Retinal pigment epithelial cell (primary cell): Measurements from ENCODE around the gene C3orf85.

Experiments used
- DNase-seq: peaks from one replicate; pipeline ENCODE4 v3.0.0-alpha.2; 2010; ENCODE audit warnings: low read depth
- H3K4me3 ChIP-seq: 2 replicates; pipeline ENCODE4 v1.5.1; 2011; ENCODE audit warnings: mild to moderate bottlenecking, low read length, control low read depth, moderate library complexity
- CTCF ChIP-seq: conservative IDR thresholded peaks from 2 replicates; pipeline ENCODE4 v1.5.1; 2011; ENCODE audit warnings: low read depth, low read length, control low read depth, inconsistent platforms

C3orf85 gene

GRCh38 chr3:109112946-109113760 is 23.4 kb upstream of the C3orf85 start:
- H3K4me3 ChIP-seq: no peak overlapping the region
- DNase-seq: no peak
- no peak for TF ChIP-seq CTCF

- no peak for TF ChIP-seq CTCF
- no peak overlapping the region for H3K4me3 ChIP-seq
- DNase-seq: no peak
Observed at GRCh38 chr3:109114746-109115145, 21.8 kb upstream of the C3orf85 start.

- no peak overlapping the region for H3K4me3 ChIP-seq
- DNase-seq: no peak
- TF ChIP-seq CTCF: no peak
Observed at GRCh38 chr3:109115451-109115850, 21.1 kb upstream of the C3orf85 start.

GRCh38 chr3:109116031-109116430 is 20.5 kb upstream of the C3orf85 start:
- no peak for DNase-seq
- no peak overlapping the region for H3K4me3 ChIP-seq
- no peak for TF ChIP-seq CTCF

GRCh38 chr3:109117939-109118338 is 18.6 kb upstream of the C3orf85 start, which contains the start of gene MORC1:
Gene MORC1, minus strand, starts transcription at chr3:109118134. Its CDS starts 75 bp downstream, at chr3:109118059.
- no peak within 1 kb of the TSS for H3K4me3 ChIP-seq
- no peak for TF ChIP-seq CTCF
- no peak for DNase-seq

GRCh38 chr3:109118584-109118983 is 17.9 kb upstream of the C3orf85 start:
- DNase-seq: no peak
- no peak for TF ChIP-seq CTCF
- no peak overlapping the region for H3K4me3 ChIP-seq

GRCh38 chr3:109122690-109123089 is 13.8 kb upstream of the C3orf85 start:
- TF ChIP-seq CTCF: no peak
- no peak overlapping the region for H3K4me3 ChIP-seq
- DNase-seq: no peak
